HL-60/S4 treated with phorbol 12-myristate 13-acetate at 8.2 ng/mL for 4 days and 3 days (cell line): Measurements from ENCODE around the gene SETD2.

Experiments
- in situ Hi-C: fragments of 300-500 bp; cut with MboI; formaldehyde crosslinking; loops from 2 replicates; pipeline ENCODE4 v1.15.0; 2022; ENCODE audit warnings: low sequenced_read_pairs

Gene SETD2

GRCh38 chr3:46970391-46971091 is 193.4 kb downstream of the SETD2 start:
- in situ Hi-C loops = no loop called here

GRCh38 chr3:46968783-46969428 is 195.0 kb downstream of the SETD2 start:
- in situ Hi-C loops = no loop called here

- in situ Hi-C loops = no loop called here
Observed at GRCh38 chr3:46966811-46967210, 197.1 kb downstream of the SETD2 start.
